Measurements from ENCODE around the gene HOXB2.

GRCh38 chr17:48569674-48570324 is 24.9 kb upstream of the HOXB2 start:
- TF ChIP-seq CTCF (IDR thresholded peaks at IDR 0.05; ENCODE audit: low read length) (no peak), EZH2 (IDR thresholded peaks at IDR 0.05; ENCODE audit: borderline replicate concordance, low read length) (no peak)
